Measurements from ENCODE around the gene PRKG1. TPM values are rescaled to one million over a fixed set of nuclear protein-coding genes. Genes with fewer than 3 reads are reported as not detected.

The PRKG1 gene
- total and polyA plus RNA-seq, 2 of the 8 experiments (the other 6 are each of a cell fraction or from before 2014, with no cell fraction given) = 4.2 to 15.2 TPM

DNA sequence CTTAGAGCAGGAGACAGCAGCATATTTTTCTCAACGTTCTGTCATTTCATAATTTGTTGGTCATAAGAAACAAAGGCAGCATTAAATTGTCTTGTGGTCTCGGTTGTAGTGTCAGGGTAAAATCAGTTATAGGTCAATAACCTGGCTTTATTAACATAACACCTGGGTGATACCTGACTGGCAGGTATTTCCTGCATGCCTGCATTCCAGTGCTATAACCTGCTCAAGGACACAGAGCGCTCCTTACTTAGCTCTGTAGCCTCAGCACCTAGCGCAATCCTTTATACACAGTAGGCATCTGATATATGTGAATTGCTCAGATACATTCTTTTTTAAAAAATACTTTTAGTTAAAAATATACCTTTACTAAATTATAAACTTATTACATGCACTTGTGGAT is 38.9 kb upstream of the PRKG1 start:
- Histone ChIP-seq H3K27me3 (replicated peaks in 1 of 4; ENCODE audit: control insufficient read depth in 3 of 4, extremely low read depth in 1 of 4, insufficient read depth in 3 of 4, low read length in 3 of 4) (no peaks in the 10 kb centered on the region), H3K36me3 (ENCODE audit: control insufficient read depth in 2 of 4, insufficient read depth in 4 of 4, low read length in 3 of 4) (no peaks in the 10 kb centered on the region), H3K79me2 (ENCODE audit: control insufficient read depth in 1 of 2, insufficient read depth in 2 of 2, low read length in 2 of 2) (no peaks in the 10 kb centered on the region), H2AK5ac (ENCODE audit: low read depth, low read length) (no peak overlapping the region), H4K8ac (ENCODE audit: extremely low read depth, insufficient read depth, low read length) (no peak overlapping the region), H4K5ac (ENCODE audit: insufficient read length, low read depth, low read length) (no peak overlapping the region), H4K91ac (replicated peaks; ENCODE audit: insufficient read length, low read length) (no peak overlapping the region), H3K9ac (replicated peaks in 1 of 4; ENCODE audit: extremely low read depth in 1 of 4, low read depth in 3 of 4, low read length in 3 of 4) (no peak overlapping the region), H3K23ac (ENCODE audit: insufficient read length) (no peak overlapping the region), H3K27ac (ENCODE audit: low read depth, low read length) (no peak overlapping the region), H3K4me1 (replicated peaks in 1 of 4; ENCODE audit: control insufficient read depth in 3 of 4, insufficient read depth in 4 of 4, low read length in 3 of 4) (peaks cover 0 to 18% (median 9%) of the 10 kb centered on the region in 4 experiments; a peak in 4 of 7 replicates), H4K20me1 (replicated peaks in 1 of 2; ENCODE audit: control insufficient read depth in 1 of 2, insufficient read depth in 2 of 2, low read length in 2 of 2) (no peaks in the 10 kb centered on the region), H3K14ac (ENCODE audit: insufficient read length) (no peak overlapping the region), H3K9me3 (ENCODE audit: insufficient read depth in 2 of 2, low read depth in 1 of 2, low read length in 1 of 2) (no peaks in the 10 kb centered on the region), H2BK12ac (ENCODE audit: low read depth, low read length) (no peak overlapping the region; the same call in 1 of the 2 replicates), H2AFZ (ENCODE audit: low read length) (no peak overlapping the region), H2BK20ac (ENCODE audit: low read length) (no peak overlapping the region), H3K4me2 (ENCODE audit: insufficient read depth in 1 of 2, low read depth in 2 of 2, low read length in 2 of 2) (peak overlapping the region; percentile 34 to 49; a peak in 3 of 4 replicates), H3K18ac (ENCODE audit: extremely low read depth, low read length) (no peak overlapping the region), H3K79me1 (ENCODE audit: low read depth, low read length) (no peaks in the 10 kb centered on the region), H2BK120ac (replicated peaks; ENCODE audit: low read depth, low read length) (no peak overlapping the region), H3K56ac (replicated peaks; ENCODE audit: insufficient read length, low read depth, low read length) (no peak overlapping the region), H3K4ac (replicated peaks; ENCODE audit: insufficient read length, low read depth, low read length) (no peak overlapping the region), H3K23me2 (ENCODE audit: low read depth, low read length) (no peaks in the 10 kb centered on the region), H2BK15ac (ENCODE audit: low read length) (no peak overlapping the region), H3K4me3 (ENCODE audit: extremely low read depth in 1 of 4, insufficient read depth in 2 of 4, low read depth in 3 of 4, low read length in 4 of 4) (peak overlapping the region in 1 of 4 experiments; percentile 9; a peak in 2 of 8 replicates), H2BK5ac (ENCODE audit: low read depth, low read length) (no peak overlapping the region)
- no peak for DNase-seq (ENCODE audit: low read depth in 1 of 2, low spot score in 2 of 2)
- FAIRE-seq = peak; percentile 60
- ChIA-PET CTCF (ENCODE audit: partially characterized antibody) (interaction anchor here (1.1 to 2.0 kb wide), 3 partner anchors 13 to 38 kb away, joined by 3 to 4 read pairs (median 4); partner anchors contain the start of gene PRKG1), POLR2A (ENCODE audit: partially characterized antibody) (interaction anchor here (1.2 kb wide), 1 partner anchor 20 kb away, joined by 3 read pairs; no protein-coding TSS in a partner anchor)
- WGBS, 2 experiments (ENCODE audit: extremely low coverage in 1 of 2, insufficient coverage in 1 of 2, insufficient read length in 1 of 2, insufficient replicate concordance in 2 of 2, low coverage in 1 of 2, low lambda C conversion rate in 2 of 2, missing lambda C conversion rate in 1 of 2) = 34% methylated on average over 4 of the region's 4 CpGs; no CpG with 5 or more reads in 1 of the 2 experiments
- TF ChIP-seq BACH1 (IDR thresholded peaks at IDR 0.05; ENCODE audit: low read length) (no peak), GTF2F1 (IDR thresholded peaks at IDR 0.05; ENCODE audit: borderline replicate concordance, low read depth, low read length) (no peak), EP300 (IDR thresholded peaks at IDR 0.05; ENCODE audit: borderline replicate concordance in 1 of 2, low read depth in 2 of 2, low read length in 2 of 2) (peak in 1 of 2 experiments; percentile 86; a peak in 1 of 3 replicates), HDAC6 (IDR thresholded peaks at IDR 0.05; ENCODE audit: low read depth, low read length) (no peak), EZH2 (IDR thresholded peaks at IDR 0.05; ENCODE audit: low read depth, low read length, severe bottlenecking) (no peak), CBX8 (IDR thresholded peaks at IDR 0.05; ENCODE audit: borderline replicate concordance, low read depth, low read length) (no peak), TBP (IDR thresholded peaks at IDR 0.05; ENCODE audit: low read depth, low read length) (no peak), TEAD4 (IDR thresholded peaks at IDR 0.05; ENCODE audit: low read depth, low read length) (peak; percentile 84), HDAC2 (IDR thresholded peaks at IDR 0.05; ENCODE audit: borderline replicate concordance in 1 of 2, low read depth in 2 of 2, low read length in 2 of 2) (no peak), CHD2 (IDR thresholded peaks at IDR 0.05; ENCODE audit: low read length) (no peak), SP4 (IDR thresholded peaks at IDR 0.05; ENCODE audit: low read length) (no peak), SP1 (IDR thresholded peaks at IDR 0.05; ENCODE audit: low read depth, low read length) (peak; percentile 86), TCF12 (IDR thresholded peaks at IDR 0.05; ENCODE audit: low read depth, low read length) (peak; percentile 89; the same call in 1 of the 2 replicates)
- TF ChIP-seq, protein P1, sequence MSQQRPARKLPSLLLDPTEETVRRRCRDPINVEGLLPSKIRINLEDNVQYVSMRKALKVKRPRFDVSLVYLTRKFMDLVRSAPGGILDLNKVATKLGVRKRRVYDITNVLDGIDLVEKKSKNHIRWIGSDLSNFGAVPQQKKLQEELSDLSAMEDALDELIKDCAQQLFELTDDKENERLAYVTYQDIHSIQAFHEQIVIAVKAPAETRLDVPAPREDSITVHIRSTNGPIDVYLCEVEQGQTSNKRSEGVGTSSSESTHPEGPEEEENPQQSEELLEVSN (IDR thresholded peaks at IDR 0.05) = no peak

Measured in H1 (cell line).